Nephron progenitor cell (in vitro differentiated cells): ENCODE measurements around the gene PSENEN.
A peak's percentile ranks its signal among the peaks of the same experiment; 100 is the strongest.

Experiments
- DNase-seq: peaks from one replicate; pipeline ENCODE4 v3.0.0; 2021
- H3K27ac Mint-ChIP-seq: 2 replicates; pipeline ENCODE4 v1.8.0; 2021; ENCODE audit warnings: mild to moderate bottlenecking, moderate library complexity, mixed read lengths
- H3K27me3 Mint-ChIP-seq: 2 replicates; pipeline ENCODE4 v1.8.0; 2021; ENCODE audit warnings: mild to moderate bottlenecking, low read depth, mixed read lengths; ENCODE audit not compliant: poor library complexity
- H3K36me3 Mint-ChIP-seq: 2 replicates; pipeline ENCODE4 v1.8.0; 2021; ENCODE audit warnings: low read depth, mixed read lengths
- H3K4me1 Mint-ChIP-seq: 2 replicates; pipeline ENCODE4 v1.8.0; 2021; ENCODE audit warnings: mixed read lengths
- H3K4me3 Mint-ChIP-seq: 2 replicates; pipeline ENCODE4 v1.8.0; 2021; ENCODE audit warnings: mild to moderate bottlenecking, moderate library complexity, mixed read lengths
- H3K9me3 Mint-ChIP-seq: 2 replicates; pipeline ENCODE4 v1.8.0; 2021; ENCODE audit warnings: mild to moderate bottlenecking, moderate library complexity, mixed read lengths
- TF ChIP-seq, protein P1 (sequence below): fragments of 200-600 bp; sonication (generic); IDR thresholded peaks from 2 replicates; pipeline ENCODE4 v1.5.0; 2021; ENCODE audit warnings: antibody characterized with exemption

The PSENEN gene

GRCh38 chr19:35785339-35785627 is 39.8 kb downstream of the PSENEN start:
- Mint-ChIP-seq H3K4me1 (peaks cover 13% of the 10 kb centered on the region), H3K36me3 (peaks cover 24% of the 10 kb centered on the region), H3K27me3 (peaks cover 8% of the 10 kb centered on the region), H3K27ac (no peak overlapping the region), H3K9me3 (no peaks in the 10 kb centered on the region), H3K4me3 (no peak overlapping the region)
- TF ChIP-seq, protein P1, sequence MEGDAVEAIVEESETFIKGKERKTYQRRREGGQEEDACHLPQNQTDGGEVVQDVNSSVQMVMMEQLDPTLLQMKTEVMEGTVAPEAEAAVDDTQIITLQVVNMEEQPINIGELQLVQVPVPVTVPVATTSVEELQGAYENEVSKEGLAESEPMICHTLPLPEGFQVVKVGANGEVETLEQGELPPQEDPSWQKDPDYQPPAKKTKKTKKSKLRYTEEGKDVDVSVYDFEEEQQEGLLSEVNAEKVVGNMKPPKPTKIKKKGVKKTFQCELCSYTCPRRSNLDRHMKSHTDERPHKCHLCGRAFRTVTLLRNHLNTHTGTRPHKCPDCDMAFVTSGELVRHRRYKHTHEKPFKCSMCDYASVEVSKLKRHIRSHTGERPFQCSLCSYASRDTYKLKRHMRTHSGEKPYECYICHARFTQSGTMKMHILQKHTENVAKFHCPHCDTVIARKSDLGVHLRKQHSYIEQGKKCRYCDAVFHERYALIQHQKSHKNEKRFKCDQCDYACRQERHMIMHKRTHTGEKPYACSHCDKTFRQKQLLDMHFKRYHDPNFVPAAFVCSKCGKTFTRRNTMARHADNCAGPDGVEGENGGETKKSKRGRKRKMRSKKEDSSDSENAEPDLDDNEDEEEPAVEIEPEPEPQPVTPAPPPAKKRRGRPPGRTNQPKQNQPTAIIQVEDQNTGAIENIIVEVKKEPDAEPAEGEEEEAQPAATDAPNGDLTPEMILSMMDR = no peak
- no peak for DNase-seq

DNA sequence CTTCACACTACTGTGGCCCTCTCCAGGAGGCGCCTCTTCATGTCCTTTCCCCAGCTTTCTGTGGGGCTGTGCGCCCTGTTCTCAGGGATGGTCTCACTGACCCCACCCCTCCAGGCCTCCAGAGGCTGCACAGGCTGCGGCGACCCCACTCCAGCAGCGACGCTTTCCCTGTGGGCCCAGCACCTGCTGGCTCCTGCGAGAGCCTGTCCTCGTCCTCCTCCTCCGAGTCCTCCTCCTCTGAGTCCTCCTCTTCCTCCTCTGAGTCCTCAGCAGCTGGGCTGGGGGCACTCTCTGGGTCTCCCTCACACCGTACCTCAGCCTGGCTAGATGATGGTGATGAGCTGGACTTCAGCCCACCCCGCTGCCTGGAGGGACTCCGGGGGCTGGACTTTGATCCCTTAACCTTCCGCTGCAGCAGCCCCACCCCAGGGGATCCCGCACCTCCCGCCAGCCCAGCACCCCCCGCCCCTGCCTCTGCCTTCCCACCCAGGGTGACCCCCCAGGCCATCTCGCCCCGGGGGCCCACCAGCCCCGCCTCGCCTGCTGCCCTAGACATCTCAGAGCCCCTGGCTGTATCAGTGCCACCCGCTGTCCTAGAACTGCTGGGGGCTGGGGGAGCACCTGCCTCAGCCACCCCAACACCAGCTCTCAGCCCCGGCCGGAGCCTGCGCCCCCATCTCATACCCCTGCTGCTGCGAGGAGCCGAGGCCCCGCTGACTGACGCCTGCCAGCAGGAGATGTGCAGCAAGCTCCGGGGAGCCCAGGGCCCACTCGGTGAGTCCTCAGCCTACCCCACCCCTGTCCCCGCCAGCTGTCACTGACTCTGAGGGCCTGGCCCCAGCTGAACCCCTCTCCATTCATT is 41.1 kb downstream of the PSENEN start:
- Mint-ChIP-seq H3K36me3 (peaks cover 19% of the 10 kb centered on the region), H3K9me3 (no peaks in the 10 kb centered on the region), H3K27ac (no peak overlapping the region), H3K27me3 (peaks cover 8% of the 10 kb centered on the region), H3K4me1 (peaks cover 13% of the 10 kb centered on the region), H3K4me3 (no peak overlapping the region)
- TF ChIP-seq, protein P1 = no peak
- DNase-seq = no peak

GRCh38 chr19:35787227-35787799 is 41.9 kb downstream of the PSENEN start:
- Mint-ChIP-seq H3K4me3 (no peak overlapping the region), H3K36me3 (peaks cover 16% of the 10 kb centered on the region), H3K27me3 (peaks cover 8% of the 10 kb centered on the region), H3K4me1 (peaks cover 13% of the 10 kb centered on the region), H3K27ac (no peak overlapping the region), H3K9me3 (no peaks in the 10 kb centered on the region)
- TF ChIP-seq, protein P1 = no peak
- no peak for DNase-seq

GRCh38 chr19:35788205-35788960 is 42.9 kb downstream of the PSENEN start:
- peaks cover 6% of the 10 kb centered on the region for H3K36me3 Mint-ChIP-seq
- peak overlapping the region; percentile 46 for H3K27ac Mint-ChIP-seq
- no peaks in the 10 kb centered on the region for H3K9me3 Mint-ChIP-seq
- no peak for DNase-seq
- TF ChIP-seq, protein P1 = no peak
- H3K4me3 Mint-ChIP-seq = no peak overlapping the region
- H3K27me3 Mint-ChIP-seq = peaks cover 5% of the 10 kb centered on the region
- peaks cover 6% of the 10 kb centered on the region for H3K4me1 Mint-ChIP-seq

DNA sequence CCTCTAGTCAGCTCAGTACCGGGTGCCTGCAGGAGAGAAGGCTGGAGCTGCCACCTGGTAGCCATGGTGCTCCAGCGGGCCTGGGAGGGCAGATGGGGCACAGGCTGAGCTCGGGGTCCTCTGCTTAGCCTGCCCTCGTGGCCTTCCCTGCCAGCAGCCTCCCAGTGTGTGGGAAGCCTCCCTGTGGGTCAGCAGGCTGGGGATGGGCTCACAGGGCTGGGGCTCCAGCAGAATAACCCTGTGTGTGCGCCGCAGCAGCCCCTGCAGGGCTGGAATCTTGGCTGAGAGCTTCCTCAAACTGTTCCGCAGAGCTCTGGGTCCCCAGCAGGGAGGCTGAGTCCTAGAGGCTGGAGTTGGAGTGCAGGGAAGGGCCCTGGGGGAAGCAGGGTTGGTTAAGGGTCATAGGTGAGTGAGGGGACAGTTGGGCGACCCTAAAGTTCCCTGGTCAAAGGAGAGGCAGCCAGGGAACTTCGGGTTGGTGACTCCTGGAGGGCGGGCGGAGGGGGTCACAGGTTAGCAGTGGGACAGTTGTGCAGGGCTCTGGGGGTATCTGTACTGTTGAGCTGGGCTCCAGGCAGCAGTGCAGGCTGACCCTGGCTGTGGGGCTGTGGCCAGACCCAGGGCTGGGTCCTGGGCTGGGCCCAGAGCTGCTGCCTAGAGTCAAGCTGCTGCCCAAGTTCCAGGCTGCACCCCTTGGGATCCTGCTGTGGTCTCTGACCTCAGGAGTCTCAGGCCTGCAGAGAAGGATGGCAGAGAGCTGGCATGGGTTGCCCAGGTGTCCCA is 43.9 kb downstream of the PSENEN start:
- DNase-seq = no peak
- H3K4me1 Mint-ChIP-seq = no peaks in the 10 kb centered on the region
- peaks cover 5% of the 10 kb centered on the region for H3K36me3 Mint-ChIP-seq
- H3K27me3 Mint-ChIP-seq = peaks cover 8% of the 10 kb centered on the region
- TF ChIP-seq, protein P1 = no peak
- H3K9me3 Mint-ChIP-seq = no peaks in the 10 kb centered on the region
- H3K27ac Mint-ChIP-seq = no peak overlapping the region
- no peak overlapping the region for H3K4me3 Mint-ChIP-seq
